ENCODE results near the gene TAF11L10. TPM values are rescaled to one million over a fixed set of nuclear protein-coding genes. Genes with fewer than 3 reads are reported as not detected.

TAF11L10 gene
- total and polyA plus RNA-seq, 2 of the 8 experiments (the other 6 are each of a cell fraction or from before 2014, with no cell fraction given), result not detected

- no peak overlapping the region for H2AK5ac ChIP-seq (ENCODE audit: low read depth, low read length)
- POLR2A ChIA-PET (ENCODE audit: partially characterized antibody), result no interaction called here
- H2BK12ac ChIP-seq (ENCODE audit: low read depth, low read length), result no peak overlapping the region
- peak; percentile 13 to 84 for DNase-seq (ENCODE audit: low read depth in 1 of 2, low spot score in 2 of 2)
- no peak overlapping the region for H2BK15ac ChIP-seq (ENCODE audit: low read length)
- no peak for TF ChIP-seq KDM1A (IDR thresholded peaks at IDR 0.05; ENCODE audit: borderline replicate concordance, low read length)
- TF ChIP-seq, protein P1, sequence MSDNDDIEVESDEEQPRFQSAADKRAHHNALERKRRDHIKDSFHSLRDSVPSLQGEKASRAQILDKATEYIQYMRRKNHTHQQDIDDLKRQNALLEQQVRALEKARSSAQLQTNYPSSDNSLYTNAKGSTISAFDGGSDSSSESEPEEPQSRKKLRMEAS (IDR thresholded peaks at IDR 0.05), result peak; percentile 49; the same call in 1 of the 2 replicates
- no peak for TF ChIP-seq RNF2 (IDR thresholded peaks at IDR 0.05; ENCODE audit: borderline replicate concordance, low read depth, low read length, missing control alignments, poor library complexity, severe bottlenecking)
- 0 out of 2 replicates have a peak, but pooled peaks have one; percentile 25 for TF ChIP-seq TCF12 (IDR thresholded peaks at IDR 0.05; ENCODE audit: low read depth, low read length)
- peak; percentile 28 for TF ChIP-seq NANOG (IDR thresholded peaks at IDR 0.05; ENCODE audit: insufficient read depth, low read depth, low read length, poor library complexity, severe bottlenecking)
- peak; percentile 60 to 69 for TF ChIP-seq RAD21 (IDR thresholded peaks at IDR 0.05 in 1 of 2, conservative IDR thresholded peaks at IDR 0.05 in 1 of 2; ENCODE audit: low read depth in 2 of 2, low read length in 2 of 2)
- peak; percentile 68 to 74 (median 69) for TF ChIP-seq CTCF (IDR thresholded peaks at IDR 0.05; ENCODE audit: control extremely low read depth in 1 of 3, insufficient read depth in 1 of 3, low read depth in 1 of 3, low read length in 3 of 3)
- no peak overlapping the region for H3K4me2 ChIP-seq (ENCODE audit: insufficient read depth in 1 of 2, low read depth in 2 of 2, low read length in 2 of 2)
- no peak overlapping the region for H4K5ac ChIP-seq (ENCODE audit: insufficient read length, low read depth, low read length)
- H3K79me1 ChIP-seq (ENCODE audit: low read depth, low read length), result no peaks in the 10 kb centered on the region
- no peak overlapping the region for H2AFZ ChIP-seq (ENCODE audit: low read length)
- 73% methylated on average over 17 of the region's 17 CpGs; no CpG with 5 or more reads in 1 of the 2 experiments for WGBS, 2 experiments (ENCODE audit: extremely low coverage in 1 of 2, insufficient coverage in 1 of 2, insufficient read length in 1 of 2, insufficient replicate concordance in 2 of 2, low coverage in 1 of 2, low lambda C conversion rate in 2 of 2, missing lambda C conversion rate in 1 of 2)
- H3K18ac ChIP-seq (ENCODE audit: extremely low read depth, low read length), result no peak overlapping the region
- no peaks in the 10 kb centered on the region for H3K27me3 ChIP-seq (replicated peaks in 1 of 4; ENCODE audit: control insufficient read depth in 3 of 4, extremely low read depth in 1 of 4, insufficient read depth in 3 of 4, low read length in 3 of 4)
- H2BK5ac ChIP-seq (ENCODE audit: low read depth, low read length), result no peak overlapping the region
- no peaks in the 10 kb centered on the region for H3K9me3 ChIP-seq (ENCODE audit: insufficient read depth in 2 of 2, low read depth in 1 of 2, low read length in 1 of 2)
- H3K4me1 ChIP-seq (replicated peaks in 1 of 4; ENCODE audit: control insufficient read depth in 3 of 4, insufficient read depth in 4 of 4, low read length in 3 of 4), result no peaks in the 10 kb centered on the region
- H3K9ac ChIP-seq (replicated peaks in 1 of 4; ENCODE audit: extremely low read depth in 1 of 4, low read depth in 3 of 4, low read length in 3 of 4), result no peak overlapping the region
- no peak overlapping the region for H3K4me3 ChIP-seq (ENCODE audit: extremely low read depth in 1 of 4, insufficient read depth in 2 of 4, low read depth in 3 of 4, low read length in 4 of 4)
- H3K79me2 ChIP-seq (ENCODE audit: control insufficient read depth in 1 of 2, insufficient read depth in 2 of 2, low read length in 2 of 2), result no peaks in the 10 kb centered on the region
- H3K27ac ChIP-seq (ENCODE audit: low read depth, low read length), result no peak overlapping the region
- CTCF ChIA-PET (ENCODE audit: partially characterized antibody), result interaction anchor here (0.8 to 1.8 kb wide), 9 partner anchors 8 to 258 kb away, joined by 3 to 5 read pairs (median 4); no protein-coding TSS in a partner anchor
- H3K56ac ChIP-seq (replicated peaks; ENCODE audit: insufficient read length, low read depth, low read length), result no peak overlapping the region
- no peak overlapping the region for H2BK20ac ChIP-seq (ENCODE audit: low read length)
- no peaks in the 10 kb centered on the region for H4K20me1 ChIP-seq (replicated peaks in 1 of 2; ENCODE audit: control insufficient read depth in 1 of 2, insufficient read depth in 2 of 2, low read length in 2 of 2)
- no peaks in the 10 kb centered on the region for H3K23me2 ChIP-seq (ENCODE audit: low read depth, low read length)
- H3K4ac ChIP-seq (replicated peaks; ENCODE audit: insufficient read length, low read depth, low read length), result no peak overlapping the region
- H4K91ac ChIP-seq (replicated peaks; ENCODE audit: insufficient read length, low read length), result no peak overlapping the region
- peak overlapping the region; percentile 9; the same call in 1 of the 2 replicates for H4K8ac ChIP-seq (ENCODE audit: extremely low read depth, insufficient read depth, low read length)
- no peak overlapping the region for H3K14ac ChIP-seq (ENCODE audit: insufficient read length)
- H2BK120ac ChIP-seq (replicated peaks; ENCODE audit: low read depth, low read length), result no peak overlapping the region
- FAIRE-seq, result no peak
- no peak overlapping the region for H3K23ac ChIP-seq (ENCODE audit: insufficient read length)
- no peaks in the 10 kb centered on the region for H3K36me3 ChIP-seq (ENCODE audit: control insufficient read depth in 2 of 4, insufficient read depth in 4 of 4, low read length in 3 of 4)
These were observed 23.0 kb upstream of the TAF11L10 start for GRCh38 chr5:17620627-17621026.
